GM19452 (cell line): ENCODE measurements around the gene DHCR7.
A peak's percentile ranks its signal among the peaks of the same experiment; 100 is the strongest.

Experiments used
- ATAC-seq: cut with Tn5 transposase; IDR thresholded peaks from one replicate; pipeline ENCODE4 v1.9.1; 2021; ENCODE audit not compliant: unreplicated experiment

DHCR7 gene

DNA sequence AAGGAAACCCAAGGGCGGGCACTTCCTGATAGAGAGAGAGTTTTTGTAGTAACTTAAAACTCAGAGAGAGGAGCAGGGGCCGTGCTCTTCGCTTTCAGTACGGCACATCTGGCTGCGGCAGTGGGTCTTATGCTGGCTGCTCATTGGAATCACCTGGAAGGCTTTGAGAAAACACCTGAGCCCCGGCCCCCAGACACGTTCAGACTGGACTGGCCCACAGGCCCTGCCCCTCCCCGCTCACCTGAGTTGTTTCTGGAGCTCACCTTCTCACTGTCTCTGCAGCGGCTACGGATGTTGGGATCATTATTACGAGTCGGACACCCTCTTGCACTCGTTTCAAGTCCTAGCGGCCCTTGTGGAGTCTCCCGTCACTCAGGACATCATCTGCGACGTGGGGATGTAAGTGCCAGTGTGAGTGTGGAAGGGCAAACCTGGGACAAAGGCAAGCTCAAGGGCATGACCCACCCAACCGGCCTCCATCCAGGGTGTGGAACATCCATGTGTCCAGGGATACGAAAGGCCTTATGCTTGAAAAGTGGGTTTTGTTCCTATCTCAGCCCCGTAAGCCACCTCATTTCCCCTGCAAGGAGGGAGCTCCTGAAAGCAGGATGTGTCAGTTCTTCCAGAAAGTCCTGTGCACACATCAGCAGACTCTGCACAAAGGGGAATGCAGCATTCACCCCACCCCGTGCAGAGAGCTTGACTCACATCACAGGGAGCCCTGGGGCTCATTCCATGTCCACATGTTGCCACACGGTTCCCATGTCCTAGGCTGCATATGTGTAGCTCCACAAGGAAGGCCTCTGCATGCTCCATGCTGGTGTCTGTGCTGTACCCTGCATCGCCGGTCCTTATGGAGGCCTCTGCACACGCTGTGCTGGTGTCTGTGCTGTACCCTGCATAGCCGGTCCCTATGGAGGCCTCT lies 10.2 kb upstream of the DHCR7 start:
- no peak for ATAC-seq

DNA sequence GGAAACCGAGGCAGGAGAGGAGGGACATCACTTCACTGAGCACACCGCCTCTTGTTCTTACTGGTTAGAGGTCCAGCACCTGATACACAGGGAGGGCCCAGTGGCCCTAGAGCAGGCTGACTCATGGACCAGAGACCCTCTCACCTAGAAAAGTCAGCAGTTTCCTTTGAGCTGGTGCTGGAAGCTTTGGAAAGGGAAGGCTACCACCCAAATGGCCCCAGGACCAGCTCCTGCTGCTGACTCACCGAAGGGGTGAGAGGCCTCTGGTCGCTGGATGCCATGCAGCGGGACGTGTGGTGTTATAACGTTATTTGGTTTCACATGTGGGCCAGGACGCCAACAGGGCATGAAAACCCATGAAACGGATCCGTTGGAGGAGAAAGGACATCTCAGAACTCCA lies 8.6 kb upstream of the DHCR7 start:
- no peak for ATAC-seq

DNA sequence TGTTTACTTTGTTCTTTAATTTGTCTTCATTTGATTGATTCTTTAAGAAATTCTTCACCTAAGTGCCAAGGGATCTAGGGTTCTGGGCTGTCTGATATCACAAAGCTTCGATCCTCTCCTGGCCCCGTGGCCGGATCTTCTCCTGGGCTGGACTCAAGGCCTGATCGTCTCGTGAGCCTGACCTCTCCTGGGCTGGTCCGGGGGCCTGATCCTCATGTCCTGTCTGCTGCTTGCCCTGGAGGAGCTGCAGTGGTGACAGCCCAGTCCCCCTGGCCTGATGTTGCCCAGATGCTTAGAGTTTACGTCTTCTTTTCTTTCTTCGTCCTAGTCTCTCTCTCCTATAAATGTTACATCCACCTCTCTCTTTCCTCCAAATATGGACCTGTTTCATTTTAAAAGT lies 8.1 kb upstream of the DHCR7 start:
- no peak for ATAC-seq

DNA sequence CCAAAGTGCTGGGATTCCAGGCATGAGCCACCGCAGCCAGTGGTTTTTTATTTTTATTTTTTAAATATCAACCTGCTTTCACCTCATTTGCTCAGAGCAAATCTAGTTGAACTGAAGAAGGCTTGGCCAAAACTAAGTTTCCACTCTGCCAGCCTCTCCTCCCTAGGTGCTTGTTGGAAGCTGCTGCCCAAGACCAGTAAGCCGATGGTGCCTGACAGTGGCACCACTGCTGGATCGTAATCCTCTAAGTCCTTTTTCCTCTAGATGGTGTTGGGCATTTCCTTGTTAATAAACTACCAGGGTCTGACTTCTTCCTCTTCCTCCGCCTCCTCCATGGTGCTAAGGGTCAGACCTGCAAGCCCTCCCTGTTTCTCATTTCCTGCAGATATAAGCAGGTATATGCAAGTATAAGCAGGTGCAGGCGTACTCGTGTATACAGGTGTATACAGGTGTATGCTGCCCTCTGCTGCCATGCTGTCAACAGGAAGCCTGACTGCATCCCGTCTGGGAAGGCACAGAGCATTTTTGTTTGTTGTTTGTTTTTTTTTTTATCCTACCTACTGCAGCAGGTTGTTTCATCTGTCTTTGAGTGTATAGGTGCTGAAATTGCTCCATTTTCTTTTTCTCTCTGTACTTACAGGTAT lies 6.4 kb upstream of the DHCR7 start:
- ATAC-seq = no peak

DNA sequence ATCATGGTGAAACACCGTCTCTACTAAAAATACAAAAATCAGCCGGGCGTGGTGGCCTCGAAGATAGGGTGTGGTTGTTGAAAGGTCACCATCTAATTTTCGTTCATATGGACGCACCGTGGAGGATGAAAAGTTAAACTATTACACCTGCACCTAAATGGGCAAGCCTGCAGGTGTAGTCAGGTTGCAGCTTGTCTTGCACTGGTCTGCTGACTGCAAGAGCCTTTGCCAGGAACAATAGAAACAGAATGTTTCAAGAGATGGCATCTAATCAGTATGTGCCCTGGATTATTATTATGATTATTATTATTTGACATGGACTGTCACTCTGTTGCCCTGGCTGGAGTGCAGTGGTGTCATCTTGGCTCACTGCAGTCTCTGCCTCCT lies 5.7 kb upstream of the DHCR7 start:
- ATAC-seq = no peak

DNA sequence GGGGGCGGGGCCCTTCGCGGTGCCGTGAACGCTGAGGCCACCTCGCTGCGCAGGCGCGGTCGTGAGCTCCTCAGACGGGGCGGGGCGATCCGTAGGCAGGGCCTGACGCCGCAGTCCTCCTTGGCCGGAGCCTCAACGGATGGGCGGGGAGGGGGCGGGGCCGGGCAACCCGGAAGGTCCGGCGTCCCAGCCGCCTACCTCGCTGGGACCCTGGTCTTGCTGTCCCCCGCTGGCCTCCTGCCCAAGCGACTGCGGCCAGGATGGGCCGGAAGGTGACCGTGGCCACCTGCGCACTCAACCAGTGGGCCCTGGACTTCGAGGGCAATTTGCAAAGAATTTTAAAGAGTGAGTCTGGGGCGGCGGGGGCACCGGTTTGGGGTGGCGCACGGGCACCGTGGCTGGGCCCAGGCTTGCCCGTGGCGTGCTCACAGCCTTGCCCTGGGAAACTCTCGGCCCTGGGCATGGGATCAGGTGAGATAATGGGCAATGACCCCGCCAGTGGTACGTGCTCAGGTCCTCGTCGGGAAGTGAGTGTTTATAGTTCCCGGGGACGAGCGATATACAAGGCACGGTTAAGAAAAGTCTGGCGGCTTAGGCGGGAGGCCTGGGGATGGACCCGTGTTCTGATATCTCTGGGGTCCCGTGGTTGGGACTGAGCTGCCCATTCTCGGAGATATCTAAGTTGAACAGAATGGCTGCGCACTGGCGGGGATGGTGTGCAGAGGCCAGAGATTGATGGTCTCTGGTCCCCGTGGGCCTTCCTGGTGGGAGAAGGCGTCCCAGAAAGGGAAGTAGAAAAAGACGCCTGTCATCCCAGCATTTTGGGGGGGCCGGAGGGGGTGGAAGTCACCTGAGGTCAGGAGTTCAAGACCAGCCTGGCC lies 5.1 kb upstream of the DHCR7 start, which contains the start of gene NADSYN1:
NADSYN1 (plus strand) TSS at position 167 of the 881 bp plus-strand sequence; CDS start at position 261, 94 bp downstream.
- ATAC-seq = peak; percentile 53

DNA sequence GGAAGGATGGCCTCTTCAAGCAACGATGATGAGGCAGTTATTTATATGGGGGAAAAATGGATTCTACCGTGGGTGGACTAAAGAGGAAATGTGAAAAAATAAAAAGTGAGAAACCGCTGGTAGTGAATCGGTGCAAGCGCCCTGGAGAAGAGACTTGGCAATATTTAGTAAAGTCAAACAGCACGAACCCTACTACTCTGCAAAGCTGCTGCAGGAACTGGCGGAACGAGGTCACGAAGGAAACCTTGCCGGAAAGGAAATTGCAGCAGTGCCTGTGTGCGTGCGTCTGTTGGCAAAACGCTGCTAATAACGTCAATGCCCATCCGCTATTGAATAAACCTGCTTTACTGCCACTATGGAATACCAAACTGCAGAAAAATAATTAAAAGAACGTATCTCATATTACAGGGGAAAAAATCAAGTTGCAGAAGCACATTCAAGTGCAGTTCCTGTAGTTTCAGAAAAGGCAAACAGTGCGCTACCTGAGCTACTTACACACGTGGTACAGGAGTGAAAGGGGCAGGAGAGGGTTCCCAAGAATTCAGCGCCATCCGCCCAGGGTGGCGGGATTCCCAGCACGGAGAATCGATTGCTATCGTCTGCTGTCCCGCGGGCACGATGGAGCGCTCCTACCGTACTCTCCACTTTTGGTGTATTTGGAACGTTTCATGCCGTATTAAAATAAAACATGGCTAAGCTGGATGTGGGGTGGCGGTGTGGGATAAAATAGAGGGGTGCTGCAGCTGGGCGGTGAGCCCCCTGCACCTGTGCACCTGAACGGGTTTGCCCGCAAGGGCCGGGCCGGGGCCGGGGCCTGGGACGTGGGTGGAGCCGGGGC lies 4.2 kb upstream of the DHCR7 start:
- ATAC-seq = no peak

DNA sequence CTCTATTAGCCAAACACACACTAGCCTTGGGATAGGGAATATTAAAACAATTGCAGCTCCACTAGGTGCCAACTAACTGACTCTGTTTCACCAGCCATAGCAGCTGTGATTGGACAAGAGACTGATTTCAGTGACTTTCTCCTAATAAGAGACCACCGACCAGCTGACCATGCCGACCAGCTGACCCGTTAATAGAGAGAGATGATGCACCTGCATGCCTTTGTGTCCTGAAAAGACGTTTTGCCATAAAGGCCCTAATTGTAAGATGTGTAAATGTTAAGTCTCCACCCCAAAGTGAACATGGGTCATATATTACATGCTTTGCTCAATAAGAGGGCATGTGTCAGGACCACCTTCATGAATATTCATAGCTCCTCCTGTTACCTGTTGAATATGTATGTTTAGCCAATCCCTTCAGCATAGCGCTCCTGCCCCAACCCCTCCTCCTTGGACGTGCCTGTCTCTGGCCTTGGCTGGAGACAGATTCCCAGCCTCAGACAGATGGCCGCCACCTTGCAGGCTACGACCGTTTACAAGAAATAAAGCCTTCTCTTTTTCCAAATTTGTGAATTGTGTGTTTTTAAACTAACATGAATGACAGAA lies 3.5 kb upstream of the DHCR7 start:
- no peak for ATAC-seq

DNA sequence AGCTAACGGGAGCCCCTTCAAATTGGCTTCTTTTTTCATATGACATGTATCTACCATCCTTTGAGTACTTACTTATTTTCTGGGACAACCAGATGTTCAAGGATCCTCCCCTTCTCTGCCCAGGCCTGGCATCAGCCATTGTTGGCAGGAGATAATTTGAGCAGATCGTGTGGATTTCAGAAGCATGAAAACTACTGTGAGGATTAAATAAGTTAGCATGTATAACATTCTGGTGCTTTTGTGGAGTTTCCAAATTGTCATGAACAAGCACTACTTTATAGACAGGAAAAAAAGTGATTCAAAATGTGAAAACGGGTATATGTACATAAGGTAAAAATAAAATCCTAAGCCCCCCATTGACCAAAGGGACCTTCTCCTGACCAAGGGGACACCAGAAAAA lies 2.7 kb upstream of the DHCR7 start:
- ATAC-seq = no peak

DNA sequence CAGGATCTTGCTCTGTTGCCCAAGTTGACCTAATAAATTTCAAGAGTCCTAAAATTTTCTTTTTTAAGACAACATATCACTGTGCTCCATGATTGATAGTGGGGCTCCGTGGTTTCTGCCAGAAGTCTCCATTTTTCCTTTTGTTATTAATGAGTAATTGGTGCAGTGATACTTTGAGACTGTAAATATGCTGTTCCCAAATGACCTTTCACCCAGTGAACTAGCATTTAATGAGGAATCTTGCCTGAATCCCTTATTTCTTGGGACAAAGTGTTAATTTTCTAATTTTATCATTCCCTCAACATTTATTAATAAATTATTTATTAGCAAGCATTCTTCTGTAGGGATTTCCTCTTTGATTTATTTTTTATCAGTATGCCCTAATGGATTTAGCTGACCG lies 2.3 kb upstream of the DHCR7 start:
- ATAC-seq = no peak

DNA sequence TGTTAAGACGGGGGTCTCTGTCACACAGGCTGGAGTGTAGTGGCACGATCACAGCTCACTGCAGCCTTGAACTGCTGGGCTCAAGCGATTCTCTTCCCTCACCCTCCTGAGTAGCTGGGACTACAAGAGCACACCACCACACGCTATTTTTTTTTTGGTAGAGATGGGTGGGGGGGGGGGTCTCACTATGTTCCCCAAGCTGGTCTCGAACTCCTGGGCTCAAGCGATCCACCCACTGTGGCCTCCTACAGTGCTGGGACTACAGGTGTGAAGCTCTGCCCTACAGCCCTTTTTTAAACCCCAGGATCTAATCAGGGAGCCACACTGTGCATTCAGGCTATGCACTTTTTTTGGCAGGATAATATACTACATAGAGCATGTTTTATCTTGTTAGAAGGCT lies 1.4 kb upstream of the DHCR7 start:
- ATAC-seq = no peak

DNA sequence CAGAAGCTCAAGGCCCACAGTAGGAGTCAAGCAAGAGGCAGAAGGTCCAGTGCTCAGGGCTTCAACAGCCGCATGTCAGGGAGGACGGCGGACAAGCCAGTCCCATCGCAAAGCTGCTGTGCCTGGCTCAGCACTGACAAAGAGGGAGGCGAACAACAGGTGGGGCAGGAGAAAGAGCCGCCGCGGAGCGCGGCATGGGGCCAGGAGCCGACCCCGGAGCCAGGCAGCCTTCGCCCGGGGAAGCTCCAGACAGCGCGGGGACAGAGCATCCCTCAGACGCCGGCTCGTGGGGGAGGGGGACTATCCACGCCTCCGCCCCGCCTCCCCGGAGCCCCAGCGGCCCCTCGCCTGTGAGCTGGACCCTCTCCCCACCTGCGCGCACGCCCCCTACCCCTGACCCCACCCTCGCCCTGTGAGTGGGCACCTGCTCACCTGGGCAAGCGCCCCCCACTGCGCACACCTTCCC lies 369 bp downstream of the DHCR7 start:
- ATAC-seq = no peak

DNA sequence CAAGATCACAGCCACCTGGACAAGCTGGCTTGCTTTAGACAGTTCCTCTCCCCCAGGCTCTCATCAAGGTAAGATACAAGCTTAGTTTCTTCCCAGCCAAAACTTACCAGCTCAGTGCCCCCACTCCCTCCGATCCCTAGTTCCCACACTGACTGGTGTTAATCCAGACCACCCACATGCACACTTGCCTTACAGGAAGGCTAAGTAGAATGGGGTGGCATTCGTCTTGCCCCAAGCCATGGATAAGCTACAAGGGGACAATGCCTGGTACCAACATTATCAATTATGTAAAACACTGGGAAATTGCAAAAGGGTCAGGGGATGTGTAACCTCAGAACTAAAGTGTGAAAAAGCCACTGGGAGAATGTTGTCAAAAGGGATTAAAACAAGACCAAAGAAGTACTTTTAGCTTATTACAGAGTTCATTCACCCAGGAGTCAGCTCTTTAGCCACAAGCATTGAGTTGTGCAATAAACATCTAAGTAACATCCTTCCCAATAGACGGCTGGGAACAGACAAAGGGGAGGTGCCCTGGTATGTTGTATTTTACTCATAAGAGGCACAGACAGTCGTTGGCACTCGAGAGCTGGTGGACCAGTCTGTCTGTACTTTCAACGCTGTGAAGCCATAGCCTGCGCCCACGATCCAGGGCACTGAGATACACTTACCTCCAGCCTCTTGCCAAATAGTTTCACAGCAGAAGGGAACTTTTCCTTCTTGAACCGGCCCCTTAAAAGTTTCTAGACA lies 1.1 kb downstream of the DHCR7 start:
- no peak for ATAC-seq

DNA sequence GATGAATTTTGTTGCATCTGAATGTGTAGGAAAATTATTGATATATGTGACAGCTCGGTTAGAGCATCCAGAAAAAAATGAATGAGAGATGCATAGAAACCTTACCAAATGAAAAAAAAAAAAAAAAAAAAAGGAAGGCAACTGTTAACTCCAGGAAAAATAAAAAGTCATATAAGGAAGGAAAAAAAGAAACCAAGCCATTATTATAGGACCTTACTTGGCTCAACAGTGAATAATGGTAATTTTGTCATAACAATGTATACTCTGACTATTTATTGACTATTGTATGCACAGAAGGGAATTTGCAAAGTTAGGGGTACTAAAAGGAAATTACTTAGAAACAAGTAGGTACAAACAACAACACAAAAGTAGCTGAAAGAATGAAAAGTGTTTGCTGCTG lies 2.0 kb downstream of the DHCR7 start:
- ATAC-seq = no peak

DNA sequence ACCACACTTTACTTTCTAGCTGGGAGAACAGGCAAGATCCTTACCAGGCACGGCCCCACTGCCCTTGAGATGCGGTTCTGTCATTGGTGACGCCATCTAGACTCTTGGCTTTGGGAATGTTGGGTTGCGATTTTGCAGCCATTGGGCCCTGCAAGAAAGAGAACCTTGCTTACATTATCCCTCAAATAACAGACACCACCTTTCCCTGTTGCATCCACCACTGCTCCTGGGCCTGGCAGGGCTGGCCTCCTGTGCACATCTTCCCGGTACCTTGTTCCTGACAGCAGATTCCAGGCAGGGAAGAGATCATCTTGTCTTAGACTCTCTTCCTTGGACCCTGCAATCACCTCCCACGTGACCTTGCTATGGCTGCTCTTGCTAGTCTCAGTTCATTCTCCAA lies 3.4 kb downstream of the DHCR7 start:
- no peak for ATAC-seq

DNA sequence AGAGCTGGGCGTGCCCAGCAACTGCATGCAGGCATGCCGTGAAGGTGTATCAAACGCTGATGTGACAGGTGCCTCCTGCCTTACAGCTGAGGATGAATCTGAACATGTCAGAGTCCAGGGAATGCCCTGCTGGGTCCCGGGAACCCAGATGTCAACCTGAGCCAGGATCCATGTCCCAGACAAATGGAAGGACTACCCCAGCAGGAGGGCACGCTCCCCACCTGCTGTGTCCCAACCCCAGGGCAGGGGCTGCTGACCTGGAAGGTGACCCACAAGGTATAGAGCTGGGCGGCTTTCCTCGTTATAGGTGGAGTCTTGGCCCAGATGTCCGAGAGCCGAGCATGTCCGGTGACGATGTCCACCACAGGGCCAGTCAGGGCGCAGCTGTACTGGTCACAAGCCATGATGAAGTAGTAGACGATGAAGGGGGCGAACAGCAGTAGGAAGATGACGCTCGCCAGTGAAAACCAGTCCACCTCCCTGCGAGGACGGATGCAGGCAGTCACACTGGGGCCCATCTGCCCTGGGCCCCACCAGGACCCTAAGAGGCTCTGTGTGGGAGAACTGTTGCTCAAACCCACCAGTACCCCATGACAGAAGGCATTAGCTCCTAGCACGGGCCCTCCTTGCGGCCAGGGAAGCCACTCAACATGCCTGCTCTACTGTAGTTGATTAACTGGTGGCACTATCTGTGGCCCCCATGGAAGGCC lies 4.3 kb downstream of the DHCR7 start:
- no peak for ATAC-seq

DNA sequence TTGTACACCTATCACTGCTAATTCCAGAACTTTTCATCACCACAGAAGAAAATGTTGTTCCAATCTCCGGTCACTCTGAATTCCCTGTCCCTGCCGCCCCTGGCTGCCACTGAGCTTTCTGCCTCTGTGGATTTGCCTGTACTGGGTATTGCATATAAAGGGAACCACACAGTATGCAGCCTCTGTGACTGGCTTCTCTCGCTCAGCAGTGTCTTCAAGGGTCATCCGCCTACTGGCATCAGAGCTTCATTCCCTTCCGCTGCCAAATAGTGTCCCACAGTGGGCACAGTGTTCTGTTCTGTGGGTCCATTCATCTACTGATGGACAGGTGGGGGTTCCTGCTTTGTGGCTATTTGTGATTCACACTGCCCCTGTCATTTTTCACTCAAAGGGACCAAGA lies 5.3 kb downstream of the DHCR7 start:
- ATAC-seq = no peak

DNA sequence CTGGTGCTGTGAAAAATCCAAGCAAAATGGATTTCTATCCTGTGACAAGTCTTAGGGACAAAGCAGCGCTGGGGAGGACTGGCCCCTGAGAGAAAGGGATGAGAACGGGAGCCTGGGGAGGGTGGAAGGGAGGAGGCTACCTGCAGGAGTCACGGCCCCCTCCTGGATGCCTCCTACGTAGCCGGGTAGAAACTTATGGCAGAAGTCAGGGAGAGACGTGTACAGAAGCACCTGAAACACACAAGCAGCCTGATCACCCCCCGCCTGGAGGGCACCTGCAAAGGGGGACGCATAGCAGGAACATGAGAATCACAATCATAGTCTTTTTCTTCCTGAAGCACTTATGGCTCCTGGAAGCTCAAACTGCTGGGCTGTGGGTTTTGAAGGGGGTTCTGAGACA lies 6.1 kb downstream of the DHCR7 start:
- ATAC-seq = no peak

DNA sequence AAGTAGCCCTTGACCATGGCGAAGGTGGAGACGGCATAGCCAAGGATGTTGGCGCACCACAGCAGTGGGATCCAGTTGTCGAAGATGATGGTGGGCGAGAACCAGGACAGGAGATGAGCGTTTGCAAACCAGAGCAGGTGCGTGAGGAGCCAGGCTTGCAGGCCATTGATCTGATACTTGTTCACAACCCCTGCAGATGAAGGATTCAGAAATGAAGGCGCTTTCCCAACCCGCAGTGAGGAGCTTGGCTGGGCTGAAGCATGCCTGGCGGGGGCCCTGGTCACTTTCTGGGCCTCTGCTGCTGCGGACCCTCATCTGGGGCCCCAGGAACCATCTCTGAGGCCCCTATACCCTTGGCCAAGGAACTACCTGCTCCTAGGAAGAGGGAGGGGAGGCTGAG lies 6.9 kb downstream of the DHCR7 start:
- no peak for ATAC-seq
